LNCaP clone FGC (cell line): ENCODE results near the gene GPR108.
"Not testable (repeated sequence)": the region's sequence is repeated elsewhere in the genome, so short reads cannot be mapped to it uniquely, and the experiment has no call there.

ENCODE experiments used
- DNase-seq: peaks from one replicate; pipeline ENCODE4 v3.0.0-alpha.2; 2011; ENCODE audit warnings: low read depth
- H3K4me3 ChIP-seq: 2 replicates; pipeline ENCODE4 v1.5.1; 2011; ENCODE audit warnings: mild to moderate bottlenecking, low read depth, low read length, control low read depth
- TF ChIP-seq, protein P1 (sequence below): IDR thresholded peaks from 2 replicates; pipeline ENCODE4 v1.5.1; 2012; ENCODE audit warnings: mild to moderate bottlenecking; ENCODE audit not compliant: control insufficient read depth, insufficient read depth; ENCODE audit errors: extremely low read depth

GPR108 gene

GRCh38 chr19:6754136-6754535 is 16.8 kb upstream of the GPR108 start:
- no peak overlapping the region for H3K4me3 ChIP-seq
- TF ChIP-seq, protein P1, sequence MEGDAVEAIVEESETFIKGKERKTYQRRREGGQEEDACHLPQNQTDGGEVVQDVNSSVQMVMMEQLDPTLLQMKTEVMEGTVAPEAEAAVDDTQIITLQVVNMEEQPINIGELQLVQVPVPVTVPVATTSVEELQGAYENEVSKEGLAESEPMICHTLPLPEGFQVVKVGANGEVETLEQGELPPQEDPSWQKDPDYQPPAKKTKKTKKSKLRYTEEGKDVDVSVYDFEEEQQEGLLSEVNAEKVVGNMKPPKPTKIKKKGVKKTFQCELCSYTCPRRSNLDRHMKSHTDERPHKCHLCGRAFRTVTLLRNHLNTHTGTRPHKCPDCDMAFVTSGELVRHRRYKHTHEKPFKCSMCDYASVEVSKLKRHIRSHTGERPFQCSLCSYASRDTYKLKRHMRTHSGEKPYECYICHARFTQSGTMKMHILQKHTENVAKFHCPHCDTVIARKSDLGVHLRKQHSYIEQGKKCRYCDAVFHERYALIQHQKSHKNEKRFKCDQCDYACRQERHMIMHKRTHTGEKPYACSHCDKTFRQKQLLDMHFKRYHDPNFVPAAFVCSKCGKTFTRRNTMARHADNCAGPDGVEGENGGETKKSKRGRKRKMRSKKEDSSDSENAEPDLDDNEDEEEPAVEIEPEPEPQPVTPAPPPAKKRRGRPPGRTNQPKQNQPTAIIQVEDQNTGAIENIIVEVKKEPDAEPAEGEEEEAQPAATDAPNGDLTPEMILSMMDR, result no peak
- DNase-seq, result no peak

DNA sequence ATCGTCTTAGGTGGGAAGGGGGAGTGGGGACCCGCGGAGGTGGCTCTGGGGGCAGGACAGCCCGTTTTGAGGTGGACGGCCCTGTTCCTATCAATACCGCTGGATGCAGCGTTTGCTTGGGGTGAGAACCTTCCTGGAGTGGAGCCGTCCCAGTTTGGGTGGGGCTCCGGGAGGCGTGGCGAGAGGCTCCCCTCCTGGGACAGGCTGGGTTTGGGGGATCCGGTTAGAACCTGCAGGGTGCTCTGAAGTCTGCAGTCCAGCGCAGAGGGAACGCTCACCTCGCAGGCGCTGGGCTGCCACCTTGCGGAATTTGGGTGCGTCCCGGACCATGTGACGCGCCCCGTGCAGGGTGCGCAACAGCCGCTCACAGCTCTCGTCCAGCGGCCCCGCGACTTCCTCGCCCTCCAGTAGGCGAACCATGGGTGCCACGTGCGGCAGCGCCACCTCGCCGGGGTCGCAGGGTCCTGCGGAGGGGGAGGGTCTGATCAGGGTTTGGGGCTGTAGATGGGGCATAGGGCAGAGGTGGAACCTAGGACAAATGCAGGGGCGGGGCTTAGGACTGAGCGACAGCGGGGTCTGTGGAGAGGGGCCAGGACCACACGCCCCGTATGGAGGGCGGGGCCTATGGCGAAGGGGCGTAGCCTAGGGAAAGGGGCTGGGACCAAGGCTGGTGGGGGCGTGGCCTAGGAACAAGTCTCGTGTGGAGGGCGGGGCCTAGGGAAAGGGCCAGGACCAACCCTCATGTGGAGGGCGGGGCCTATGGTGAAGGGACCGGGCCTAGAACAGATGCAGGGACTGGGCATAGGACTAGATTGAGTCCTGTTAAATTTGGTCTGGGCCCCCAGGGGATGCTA is 16.0 kb upstream of the GPR108 start:
- TF ChIP-seq, protein P1, result no peak
- DNase-seq, result no peak
- H3K4me3 ChIP-seq, result no peak overlapping the region

DNA sequence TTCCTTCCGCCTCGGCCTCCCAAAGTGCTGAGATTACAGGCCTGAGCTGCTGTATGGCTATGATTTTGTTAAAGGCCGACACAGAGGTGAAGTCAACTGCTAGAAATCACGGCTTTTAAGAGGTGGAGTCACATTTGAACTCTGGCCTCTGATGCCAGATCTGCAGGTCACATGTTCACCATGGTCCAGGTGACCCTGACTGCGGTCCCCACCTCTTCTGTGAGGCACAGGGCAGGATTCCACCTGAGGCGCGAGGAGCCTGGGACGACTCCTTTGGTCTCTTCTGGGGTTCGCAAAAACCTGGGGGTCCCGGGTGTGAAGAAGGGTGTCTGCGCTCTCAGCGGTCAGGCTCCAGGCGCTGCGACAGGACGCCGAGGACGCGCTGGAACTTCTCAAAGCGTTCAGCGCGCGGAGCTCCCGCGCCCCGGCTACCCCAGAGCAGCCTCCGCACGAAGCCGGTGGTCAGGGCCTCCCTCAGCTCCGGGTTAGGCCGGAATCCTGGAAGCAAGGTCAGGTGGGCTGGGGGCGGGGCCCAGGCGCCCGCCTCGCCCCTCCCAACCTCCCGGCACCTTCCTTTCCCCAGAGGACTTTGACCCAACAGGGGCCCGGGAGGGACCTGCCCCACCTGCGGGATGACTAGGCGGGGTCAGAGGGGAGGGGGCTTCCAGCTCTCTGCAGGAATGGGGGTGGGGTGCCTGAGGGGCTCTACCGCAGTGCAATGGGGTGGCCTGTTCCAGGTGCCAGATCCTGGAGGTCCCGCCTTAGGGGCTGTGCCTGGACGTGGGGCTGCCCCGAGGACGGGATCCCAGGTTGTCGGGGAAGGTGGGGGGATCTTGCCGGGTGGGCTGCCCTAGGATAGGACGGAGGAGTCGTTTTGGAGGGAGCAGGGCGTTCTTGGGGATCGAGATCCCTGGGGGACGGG is 15.1 kb upstream of the GPR108 start:
- no peak overlapping the region for H3K4me3 ChIP-seq
- TF ChIP-seq, protein P1, result no peak

DNA sequence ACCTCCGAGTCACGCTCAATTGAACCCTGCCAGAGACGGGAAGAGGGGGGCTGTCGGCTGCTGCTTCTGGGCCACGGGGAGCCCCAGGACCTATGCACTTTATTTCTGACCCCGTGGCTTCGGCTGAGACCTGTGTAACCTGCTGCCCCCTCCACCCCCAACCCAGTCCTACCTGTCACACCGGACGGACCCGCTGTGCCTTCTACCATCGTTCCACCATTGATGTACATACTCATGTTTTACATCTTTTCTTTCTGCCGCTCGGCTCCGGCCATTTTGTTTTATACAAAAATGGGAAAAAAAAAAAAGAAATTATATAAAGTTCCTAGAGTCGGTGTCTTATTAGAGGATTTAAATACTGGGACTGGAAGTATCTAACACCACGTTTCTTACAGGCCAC is 13.8 kb upstream of the GPR108 start:
- H3K4me3 ChIP-seq, result no peak overlapping the region
- DNase-seq, result no peak
- TF ChIP-seq, protein P1, result no peak

More for the DNA sequence above, 15.1 kb upstream of the GPR108 start:
- DNase-seq, result no peak

DNA sequence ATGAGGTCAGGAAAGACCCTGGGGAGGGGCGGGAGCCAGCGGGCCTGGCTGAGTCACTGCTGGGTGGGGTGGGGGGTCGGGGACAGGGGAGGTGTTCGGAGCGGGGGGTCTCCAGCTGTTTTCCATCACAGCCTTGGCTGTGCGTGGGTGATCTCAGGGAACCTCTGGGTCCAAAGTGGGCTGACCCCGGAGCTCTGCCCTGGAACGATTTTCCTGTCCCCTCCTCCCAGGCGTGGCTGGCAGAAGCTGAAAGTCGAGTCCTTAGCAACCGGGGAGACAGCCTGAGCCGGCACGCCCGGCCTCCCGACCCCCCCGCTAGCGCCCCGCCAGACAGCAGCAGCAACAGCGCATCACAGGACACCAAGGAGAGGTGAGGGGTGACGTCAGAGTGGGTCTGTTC is 12.7 kb upstream of the GPR108 start:
- TF ChIP-seq, protein P1, result no peak
- DNase-seq, result no peak

DNA sequence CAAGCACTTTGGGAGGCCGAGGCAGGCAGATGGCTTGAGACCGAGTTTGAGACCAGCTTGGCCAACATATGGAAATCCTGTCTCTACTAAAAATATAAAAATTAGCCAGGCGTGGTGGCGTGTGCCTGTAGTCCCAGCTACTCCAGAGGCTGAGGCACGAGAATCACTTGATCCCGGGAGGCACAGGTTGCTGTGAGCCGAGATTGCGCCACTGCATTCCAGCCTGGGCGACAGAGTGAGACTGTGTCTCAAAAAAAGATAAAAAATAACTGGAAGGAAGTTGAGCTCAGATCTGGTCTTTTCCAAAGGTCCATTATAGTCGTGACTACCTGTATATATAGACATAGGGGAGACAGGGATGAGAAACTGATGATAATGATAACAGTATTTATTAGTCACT is 11.2 kb upstream of the GPR108 start:
- not testable (repeated sequence) for H3K4me3 ChIP-seq, DNase-seq

More for the DNA sequence above, 12.7 kb upstream of the GPR108 start:
- H3K4me3 ChIP-seq, result no peak overlapping the region

- H3K4me3 ChIP-seq, result no peak overlapping the region
- TF ChIP-seq, protein P1, result no peak
- DNase-seq, result no peak
These were observed 8.6 kb upstream of the GPR108 start for GRCh38 chr19:6745965-6746364.
